Measurements from ENCODE around the gene FAM120C.
A peak's percentile ranks its signal among the peaks of the same experiment; 100 is the strongest.

Gene FAM120C

GRCh38 chrX:54042609-54043021 lies 140.4 kb downstream of the FAM120C start:
- TF ChIP-seq CTCF (conservative IDR thresholded peaks at IDR 0.05) = peak; percentile 28; the same call in 1 of the 2 replicates
- TF ChIP-seq ZFX (IDR thresholded peaks at IDR 0.05) = no peak
- H3K27ac ChIP-seq = peak overlapping the region; percentile 99

GRCh38 chrX:54030329-54030728 lies 152.7 kb downstream of the FAM120C start:
- TF ChIP-seq ZFX (IDR thresholded peaks at IDR 0.05) = no peak
- TF ChIP-seq CTCF (conservative IDR thresholded peaks at IDR 0.05) = no peak
- H3K27ac ChIP-seq = peak overlapping the region; percentile 72; the same call in 1 of the 2 replicates

GRCh38 chrX:54029529-54030143 lies 153.4 kb downstream of the FAM120C start:
- H3K27ac ChIP-seq = peak overlapping the region; percentile 72
- no peak for TF ChIP-seq CTCF (conservative IDR thresholded peaks at IDR 0.05)
- TF ChIP-seq ZFX (IDR thresholded peaks at IDR 0.05) = no peak

GRCh38 chrX:54024350-54024749 lies 158.7 kb downstream of the FAM120C start:
- no peak for TF ChIP-seq ZFX (IDR thresholded peaks at IDR 0.05)
- TF ChIP-seq CTCF (conservative IDR thresholded peaks at IDR 0.05) = no peak
- no peak overlapping the region for H3K27ac ChIP-seq
